Measurements from ENCODE around the gene PPT2.
A peak's percentile ranks its signal among the peaks of the same experiment; 100 is the strongest.
"Not testable (repeated sequence)": the region's sequence is repeated elsewhere in the genome, so short reads cannot be mapped to it uniquely, and the experiment has no call there.

The PPT2 gene

DNA sequence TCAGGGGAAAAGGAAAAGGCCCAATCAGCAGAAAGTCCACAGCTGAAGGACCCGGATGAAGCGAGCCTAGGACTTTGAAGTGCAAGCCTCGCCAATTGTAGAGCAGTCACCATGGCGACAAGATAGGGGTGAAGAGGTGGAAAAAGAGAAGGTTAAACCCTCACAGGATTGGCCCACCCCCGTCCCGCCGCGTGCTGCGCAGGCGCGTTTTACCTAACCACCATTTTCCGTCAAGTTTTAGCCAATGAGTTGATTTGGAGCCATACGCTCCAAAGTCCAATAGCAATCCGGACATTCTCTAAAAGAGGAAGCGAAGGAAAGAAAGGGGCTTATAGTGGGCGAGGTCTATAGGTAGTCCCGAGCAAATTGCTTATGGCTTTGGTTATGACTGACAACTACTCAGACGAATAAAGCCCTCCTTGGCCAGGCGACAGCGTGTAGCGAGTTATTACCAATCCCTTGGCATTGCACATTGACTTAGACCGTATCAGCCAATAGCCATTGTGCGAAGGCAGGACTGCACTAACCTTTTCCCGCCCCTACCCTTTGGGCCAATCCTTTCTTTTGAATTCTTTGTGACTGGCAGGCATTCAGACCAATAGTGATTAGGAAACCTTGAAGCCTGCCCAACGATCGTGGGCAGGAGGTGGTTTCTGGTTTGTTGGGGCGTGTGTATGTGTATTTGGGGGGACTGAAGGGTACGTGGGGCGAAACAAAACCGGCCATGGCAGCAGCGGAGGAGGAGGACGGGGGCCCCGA lies 24.0 kb downstream of the PPT2 start, which contains the start of gene RNF5:
RNF5 (plus strand) TSS at position 618 of the 759 bp plus-strand sequence; CDS start at position 725, 107 bp downstream.
- peak; percentile 96 for DNase-seq

DNA sequence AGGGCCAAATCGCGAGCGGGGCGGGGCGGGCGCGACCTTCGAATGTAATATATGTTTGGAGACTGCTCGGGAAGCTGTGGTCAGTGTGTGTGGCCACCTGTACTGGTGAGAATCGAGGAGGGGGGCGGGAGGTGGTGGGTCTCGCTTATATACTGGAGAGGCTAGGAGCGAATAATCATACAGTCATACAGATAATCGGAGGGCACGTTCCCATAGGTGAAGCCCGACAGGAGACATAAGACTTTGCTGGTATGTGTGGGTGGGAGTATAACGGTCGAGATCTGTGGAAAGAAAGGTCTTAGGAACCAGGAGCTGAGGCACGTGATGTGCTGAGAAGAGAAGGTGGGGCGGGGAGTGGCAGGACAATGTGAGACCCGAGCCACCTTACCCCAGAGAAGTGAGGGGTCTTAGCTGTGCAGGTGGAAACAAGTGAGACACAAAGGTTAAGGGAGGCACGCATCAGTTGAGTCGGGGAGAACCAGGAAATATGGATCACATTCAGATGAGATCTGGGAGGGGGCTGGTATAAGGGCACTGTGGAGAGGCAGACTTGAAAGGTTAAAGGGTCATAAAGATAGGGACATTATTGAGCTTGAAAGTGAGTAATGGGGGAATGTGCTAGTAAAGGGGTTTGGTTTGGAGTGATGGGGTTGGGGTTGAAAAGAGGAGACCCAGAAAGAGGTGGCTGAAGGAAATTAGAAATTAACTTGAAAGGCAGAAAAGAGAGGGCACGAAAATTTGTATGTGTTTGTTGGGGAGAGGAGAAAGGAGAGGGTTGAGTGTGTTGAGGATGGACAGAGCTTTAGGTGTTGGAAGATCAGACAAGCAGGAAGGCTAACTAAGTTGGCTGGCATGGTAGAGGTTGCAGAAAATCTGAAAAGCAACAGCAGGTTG lies 24.9 kb downstream of the PPT2 start:
- no peak for DNase-seq

DNA sequence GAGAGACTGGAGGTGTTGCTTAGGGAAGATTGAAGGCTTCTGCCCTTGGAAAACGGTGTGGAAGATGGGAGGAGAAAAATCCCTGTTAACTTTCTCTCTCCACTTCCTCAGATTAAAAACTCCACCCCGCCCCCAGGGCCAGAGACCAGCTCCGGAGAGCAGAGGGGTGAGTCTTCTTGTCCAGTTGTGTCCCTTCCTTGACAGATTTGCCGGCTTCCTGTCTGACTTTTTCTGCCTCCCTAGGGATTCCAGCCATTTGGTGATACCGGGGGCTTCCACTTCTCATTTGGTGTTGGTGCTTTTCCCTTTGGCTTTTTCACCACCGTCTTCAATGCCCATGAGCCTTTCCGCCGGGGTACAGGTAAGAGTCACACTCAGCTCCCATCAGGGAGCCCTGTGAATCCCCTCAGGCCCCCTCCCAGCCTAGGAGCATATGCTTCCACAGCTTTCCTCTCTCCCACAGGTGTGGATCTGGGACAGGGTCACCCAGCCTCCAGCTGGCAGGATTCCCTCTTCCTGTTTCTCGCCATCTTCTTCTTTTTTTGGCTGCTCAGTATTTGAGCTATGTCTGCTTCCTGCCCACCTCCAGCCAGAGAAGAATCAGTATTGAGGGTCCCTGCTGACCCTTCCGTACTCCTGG lies 25.9 kb downstream of the PPT2 start:
- no peak for DNase-seq

DNA sequence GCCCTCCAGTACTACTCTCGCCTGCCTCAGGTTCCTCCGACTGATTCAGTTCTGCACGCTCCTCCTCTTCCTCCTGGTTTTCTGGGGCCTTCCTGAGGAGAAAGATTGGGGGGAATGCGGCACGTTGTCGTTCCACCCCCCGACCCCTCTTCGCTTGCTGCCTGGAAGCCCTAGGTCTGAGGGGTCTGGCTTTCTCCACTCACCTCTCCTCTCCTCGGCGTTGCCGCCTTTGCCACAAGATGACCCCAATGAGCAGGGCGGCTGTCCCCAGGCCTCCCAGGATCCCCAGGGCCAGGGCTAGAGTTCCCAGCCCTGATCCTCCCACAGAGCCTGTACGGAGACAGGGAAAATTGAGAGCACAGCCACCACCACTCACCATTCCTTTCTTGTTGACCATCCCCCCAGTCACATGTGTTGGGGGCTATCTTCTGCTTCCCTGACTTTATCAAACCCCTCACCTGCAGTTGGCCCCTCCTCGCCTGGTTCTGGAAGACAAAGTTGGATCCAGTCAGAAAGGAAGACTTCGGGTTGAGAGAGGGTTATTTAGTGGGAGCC lies 27.3 kb downstream of the PPT2 start:
- DNase-seq, result no peak

DNA sequence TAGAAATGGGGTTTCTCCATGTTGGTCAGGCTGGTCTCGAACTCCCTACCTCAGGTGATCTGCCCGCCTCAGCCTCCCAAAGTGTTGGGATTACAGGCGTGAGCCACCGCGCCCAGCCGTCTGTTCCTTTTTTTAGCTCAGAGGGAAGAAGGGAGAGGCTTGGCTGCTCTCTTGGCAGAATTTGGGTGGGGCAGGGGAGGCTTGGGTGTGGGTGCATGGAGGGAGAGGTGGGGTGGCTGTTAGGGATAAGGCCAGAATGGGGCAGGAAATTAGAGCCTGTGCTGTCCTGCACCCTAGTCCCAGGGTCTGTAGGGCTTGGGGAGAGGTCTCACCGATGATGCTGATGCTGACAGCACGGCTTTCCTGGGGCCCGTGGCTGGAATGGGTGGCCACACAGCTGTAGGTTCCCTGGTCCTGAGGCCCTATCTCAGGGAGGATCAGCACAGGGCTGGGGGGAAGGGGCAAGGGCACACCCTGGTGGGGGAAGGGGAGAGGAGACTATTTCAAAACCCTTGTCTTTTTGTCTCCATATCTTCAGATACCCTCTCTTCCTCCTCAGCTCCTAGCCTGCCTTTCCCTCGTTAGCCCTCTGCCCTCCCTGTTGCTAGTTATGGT lies 28.1 kb downstream of the PPT2 start:
- DNase-seq, result no peak

DNA sequence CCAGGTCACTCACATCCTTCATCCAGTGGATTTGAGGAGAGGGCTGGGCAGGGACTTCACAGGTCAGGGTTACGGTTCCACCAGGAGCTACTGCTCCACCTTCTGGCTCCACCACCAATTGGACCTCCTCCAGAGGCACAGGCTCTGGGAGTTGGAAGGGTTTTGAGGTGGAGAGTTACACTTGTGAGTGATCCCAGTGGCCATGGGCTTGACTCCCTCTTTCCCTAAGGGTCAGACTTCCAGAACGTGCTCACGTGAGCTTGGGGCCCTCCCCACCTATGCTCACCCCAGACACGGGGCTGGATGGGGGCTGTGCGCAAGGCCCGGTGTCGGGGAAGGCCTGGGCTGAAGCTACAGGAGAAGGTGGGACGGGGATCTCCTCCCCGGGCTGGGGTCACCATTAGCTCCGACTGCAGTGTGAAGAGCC lies 28.6 kb downstream of the PPT2 start:
- no peak for DNase-seq

DNA sequence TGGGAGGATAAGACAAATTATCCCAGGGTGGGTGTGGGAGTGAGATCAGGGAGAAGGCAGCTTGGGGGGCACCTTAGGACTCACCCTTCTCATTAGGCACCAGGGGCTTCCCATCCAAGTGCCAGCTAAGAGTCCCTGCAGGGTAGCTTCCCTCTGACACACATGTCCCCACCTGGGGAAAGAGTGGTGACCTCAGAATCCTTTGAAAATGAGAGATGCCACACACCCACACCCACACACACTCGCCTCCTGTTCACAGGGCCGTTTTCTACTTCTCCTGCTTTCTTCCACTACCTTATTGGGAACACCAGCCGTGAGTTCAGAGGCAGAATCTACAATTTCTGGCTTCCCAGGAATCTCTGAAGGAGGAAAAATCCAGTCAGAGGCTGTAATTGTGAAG lies 29.1 kb downstream of the PPT2 start:
- no peak for DNase-seq

DNA sequence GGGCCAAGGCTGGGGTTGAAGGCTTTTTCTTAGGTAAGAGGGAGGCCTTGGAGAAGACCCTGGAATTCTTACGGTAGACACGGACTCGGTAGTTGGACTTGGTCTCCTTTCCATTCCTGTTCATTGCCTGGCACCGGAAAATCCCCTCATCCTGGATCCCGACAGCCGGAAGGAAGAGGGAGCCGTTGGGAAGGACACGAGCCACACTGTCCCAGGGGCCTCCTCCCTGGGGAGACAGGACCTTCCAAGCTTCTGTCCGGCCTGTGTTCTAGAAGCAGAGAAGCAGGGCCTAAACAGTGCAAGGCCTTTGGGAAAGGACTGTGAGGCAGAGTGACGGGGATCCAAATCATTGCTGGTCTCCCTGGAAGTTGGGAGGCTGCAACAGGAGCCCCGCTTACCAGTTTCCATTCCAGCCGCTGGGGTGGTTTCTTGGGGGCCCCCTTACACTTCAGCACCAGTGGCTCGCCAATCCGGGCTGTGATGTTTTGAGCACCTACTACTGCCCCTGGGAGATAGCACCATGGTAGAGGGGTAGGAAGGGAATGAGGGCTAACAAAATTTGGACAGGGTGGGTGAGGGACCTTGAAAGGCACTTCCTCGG lies 29.6 kb downstream of the PPT2 start:
- no peak for DNase-seq

DNA sequence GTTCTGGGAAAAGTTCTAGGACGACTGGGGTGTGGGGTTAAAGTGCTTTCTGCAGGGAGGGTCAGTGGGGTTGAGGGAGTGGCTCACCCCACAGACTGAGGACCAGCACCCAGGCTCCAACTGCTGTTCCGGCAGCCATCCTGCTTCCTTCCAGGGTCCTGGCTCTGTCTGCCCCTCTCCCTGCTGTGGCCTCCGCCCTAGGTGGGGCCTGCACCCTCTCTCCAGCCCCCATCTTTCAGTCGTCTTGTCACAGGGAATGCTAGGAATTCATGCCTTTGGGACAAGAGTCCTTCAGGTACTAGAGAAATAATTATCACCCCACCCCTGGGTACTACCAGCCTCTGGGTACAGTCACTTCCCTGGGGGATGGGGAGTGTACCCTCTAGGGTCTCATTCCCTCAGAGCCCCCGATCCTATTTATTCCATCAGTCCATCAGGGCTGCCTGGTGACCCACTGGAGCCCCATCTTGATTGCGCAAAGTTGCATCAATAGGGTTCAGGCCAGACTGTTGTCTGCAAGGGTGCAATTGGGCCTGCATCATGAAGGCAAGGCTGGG lies 30.2 kb downstream of the PPT2 start, which contains the start of gene AGER:
AGER (minus strand) TSS at position 170 of the 557 bp plus-strand sequence; CDS start at position 139, 31 bp downstream.
- DNase-seq, result no peak

DNA sequence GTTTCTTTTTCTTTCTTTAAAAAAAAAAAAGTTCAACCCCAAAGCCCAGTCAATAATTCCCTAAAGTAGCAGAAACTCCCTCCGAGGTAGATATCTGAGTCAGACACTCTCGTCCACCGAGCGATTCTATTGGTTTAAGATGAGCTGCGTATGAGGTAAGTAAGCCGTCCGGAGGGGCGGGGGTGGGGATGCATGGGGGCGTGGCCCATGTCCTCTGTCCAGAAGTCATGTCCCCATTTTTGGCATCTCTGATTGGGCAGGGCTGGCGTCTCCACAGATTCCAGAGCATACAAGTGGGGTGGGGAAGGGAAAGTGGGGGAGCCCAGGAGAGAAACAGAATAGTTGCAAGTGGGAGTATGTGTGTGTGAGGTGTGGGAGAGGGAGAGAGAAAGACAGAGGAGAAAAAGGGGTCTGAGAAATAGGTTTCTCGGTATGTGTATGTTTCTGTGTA lies 31.8 kb downstream of the PPT2 start:
- DNase-seq, result peak; percentile 63

DNA sequence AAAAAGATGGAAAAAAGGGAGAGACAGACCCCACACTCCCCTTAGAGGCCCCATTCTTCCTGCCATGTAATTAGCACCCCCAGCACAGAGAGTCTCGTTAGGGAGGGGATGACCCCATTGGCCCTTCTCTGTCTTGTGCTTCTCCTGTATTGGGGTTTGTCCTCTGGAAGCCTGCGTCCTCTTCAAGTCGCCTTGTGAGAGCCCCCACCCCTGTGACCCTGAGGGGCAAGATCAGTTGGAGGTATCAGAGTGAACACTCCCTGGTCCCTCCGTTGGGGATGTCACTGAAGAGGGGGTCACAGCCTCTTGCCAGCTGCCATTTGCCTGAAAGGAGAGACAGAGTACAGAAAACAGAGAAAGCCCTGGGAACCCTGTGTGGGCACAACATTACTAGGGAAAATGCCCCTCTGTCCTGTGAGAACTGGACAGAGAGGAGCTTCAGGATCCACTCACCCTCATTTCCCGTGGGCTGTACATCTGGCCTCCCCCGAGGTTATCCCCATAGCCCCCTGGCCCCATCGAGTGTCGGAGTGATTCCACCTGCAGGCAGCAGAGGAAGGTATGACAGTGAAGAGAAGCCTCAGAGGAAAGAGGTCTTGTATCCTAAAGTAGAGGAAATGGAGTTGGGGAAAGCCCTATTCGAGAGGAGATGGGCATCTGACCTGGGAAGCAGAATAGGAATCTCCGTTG lies 32.4 kb downstream of the PPT2 start:
- DNase-seq, result not testable (repeated sequence)

DNA sequence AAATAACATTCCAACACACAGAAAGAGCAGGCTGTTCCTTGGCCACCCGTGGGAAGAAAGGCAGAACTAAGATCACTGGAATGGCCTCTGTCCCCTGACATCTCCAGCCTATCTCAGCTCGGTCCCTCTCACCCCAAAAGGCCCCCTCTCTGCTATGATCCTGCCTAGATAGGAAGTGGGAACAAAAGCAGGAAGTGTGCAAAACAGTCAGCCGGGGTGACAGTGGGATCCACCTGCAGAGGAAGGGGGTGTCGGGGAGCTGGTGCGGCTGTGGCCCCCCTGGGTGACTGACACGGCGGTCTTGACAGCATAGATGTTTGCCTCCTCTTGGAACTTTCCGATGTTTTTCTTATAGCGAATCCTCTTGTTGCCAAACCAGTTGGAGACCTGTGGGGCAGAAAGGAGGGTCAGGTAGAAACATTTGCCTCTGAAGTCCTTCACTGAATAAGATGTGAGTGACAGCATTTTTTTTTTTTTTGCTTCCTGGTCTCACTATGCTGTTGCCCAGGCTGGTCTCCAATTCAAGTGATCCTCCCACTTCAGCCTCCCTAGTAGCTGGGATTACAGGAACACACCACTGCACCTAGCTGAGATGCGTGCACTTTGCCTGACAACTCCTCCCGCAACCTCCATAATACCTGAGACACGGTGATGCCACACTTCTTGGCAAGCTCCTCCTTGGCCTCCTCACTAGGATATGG lies 33.2 kb downstream of the PPT2 start:
- DNase-seq, result no peak

DNA sequence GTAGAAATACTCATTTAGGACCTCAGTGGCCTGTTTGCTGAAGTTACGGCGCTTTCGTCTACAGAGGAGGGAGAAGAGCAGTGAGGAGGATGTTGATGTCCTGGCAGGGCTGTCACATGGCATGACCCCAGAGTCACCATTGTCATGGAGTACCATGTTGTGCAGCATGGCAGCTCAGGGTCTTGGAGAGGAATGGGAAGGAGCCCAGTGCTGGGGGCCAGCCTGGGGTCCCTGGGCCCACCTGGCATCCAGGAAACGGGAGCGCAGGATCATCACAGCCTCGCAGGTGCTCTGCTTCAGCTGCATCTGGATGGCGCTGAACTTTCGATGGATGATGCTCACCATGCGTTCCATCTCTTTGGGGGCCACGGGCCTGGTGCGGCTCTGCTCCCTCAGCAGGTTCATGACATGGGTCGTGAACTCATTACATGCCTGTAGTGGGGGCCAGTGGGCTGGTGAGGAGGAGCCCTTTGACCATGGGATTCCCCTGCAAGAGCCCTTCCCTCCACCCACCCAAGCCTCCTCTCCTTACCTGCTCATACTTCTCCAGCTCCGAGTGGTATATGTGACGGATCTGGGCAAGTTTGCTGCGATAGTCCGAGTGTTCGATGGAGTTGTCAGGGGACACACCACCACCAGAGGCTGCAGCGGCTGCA lies 33.9 kb downstream of the PPT2 start:
- DNase-seq, result not testable (repeated sequence)

DNA sequence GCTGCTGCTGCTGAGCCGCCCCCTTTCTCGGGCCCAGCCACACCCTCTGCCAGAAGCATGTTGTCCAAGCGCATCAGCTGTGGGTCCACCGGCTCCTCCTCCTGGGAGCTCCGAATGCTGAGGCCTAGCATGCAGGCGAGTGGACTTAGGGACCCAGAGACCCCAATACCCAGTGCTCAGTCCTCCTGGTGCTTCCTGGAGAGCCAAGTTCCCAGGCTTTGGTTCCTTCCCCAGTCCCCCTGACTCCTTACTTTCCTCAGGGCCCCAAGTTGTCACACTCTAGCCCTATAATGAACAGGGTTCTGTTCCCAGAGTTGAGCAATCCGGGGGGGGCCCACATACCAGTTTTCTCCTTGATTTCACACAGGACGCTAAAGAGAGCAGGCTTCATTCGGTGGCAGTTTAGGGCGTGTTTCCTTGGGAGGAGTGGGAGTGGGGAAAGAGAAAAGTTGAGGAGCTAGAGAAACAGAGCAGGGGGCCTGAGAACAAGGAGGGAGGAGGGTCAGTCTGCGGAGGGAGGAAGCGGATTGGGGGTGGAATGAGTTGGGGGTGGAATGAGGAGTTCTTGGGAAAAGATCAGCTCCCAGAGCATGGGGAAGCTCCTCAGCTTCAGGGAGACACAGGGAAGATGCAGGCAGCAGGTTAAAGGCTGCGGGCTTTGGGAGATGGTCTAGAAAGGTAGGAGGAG lies 34.6 kb downstream of the PPT2 start:
- no peak for DNase-seq

DNA sequence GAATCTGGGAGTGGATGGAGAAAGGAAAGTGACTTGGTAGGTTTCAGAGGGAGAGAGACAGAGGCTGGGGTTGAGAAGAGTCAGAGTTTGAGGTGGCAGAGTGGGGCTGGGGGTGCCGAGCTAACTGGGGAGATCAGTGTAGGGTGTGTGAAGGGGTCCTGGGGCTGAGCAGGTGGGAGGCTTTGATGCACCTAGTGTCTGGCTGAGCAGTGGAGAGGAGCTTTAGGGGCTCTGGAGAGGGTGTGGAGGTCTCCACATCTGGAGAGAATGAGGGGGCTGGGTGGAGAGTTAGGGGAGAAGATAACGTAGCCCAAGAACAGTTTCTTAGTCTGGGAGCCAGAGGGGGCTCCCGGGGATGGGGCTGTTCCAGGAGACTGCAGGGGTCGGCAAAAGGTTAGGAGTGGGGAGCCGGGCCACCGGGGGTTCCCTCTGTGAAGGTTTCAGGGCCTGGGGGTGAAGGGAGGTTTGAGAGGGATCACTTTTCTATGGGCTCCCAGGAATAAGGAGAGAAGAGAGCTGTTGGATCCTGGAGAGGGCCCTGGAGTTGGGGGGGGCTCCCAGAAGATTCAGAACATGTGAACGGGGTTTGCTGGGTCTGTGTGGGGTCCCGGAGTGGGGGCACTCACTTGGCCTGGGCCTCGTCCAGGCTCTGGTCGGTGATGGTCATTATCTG lies 35.3 kb downstream of the PPT2 start:
- DNase-seq, result no peak

DNA sequence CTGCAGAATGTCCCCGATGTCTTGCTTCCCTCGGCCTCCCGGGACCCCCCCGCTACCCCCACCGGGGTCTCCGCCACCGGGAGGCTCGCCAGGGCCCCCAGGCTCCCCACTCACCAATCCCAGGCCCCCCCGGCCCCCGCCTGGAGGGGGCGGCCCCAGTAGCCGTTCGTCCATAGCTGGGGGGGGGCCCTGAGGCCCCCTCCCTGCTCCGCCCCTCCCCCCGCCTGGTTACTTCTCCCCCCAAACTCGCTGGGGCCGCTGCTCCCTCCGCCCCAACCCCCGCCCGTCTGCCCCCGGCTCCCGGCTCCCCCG lies 35.8 kb downstream of the PPT2 start:
- DNase-seq, result no peak

DNA sequence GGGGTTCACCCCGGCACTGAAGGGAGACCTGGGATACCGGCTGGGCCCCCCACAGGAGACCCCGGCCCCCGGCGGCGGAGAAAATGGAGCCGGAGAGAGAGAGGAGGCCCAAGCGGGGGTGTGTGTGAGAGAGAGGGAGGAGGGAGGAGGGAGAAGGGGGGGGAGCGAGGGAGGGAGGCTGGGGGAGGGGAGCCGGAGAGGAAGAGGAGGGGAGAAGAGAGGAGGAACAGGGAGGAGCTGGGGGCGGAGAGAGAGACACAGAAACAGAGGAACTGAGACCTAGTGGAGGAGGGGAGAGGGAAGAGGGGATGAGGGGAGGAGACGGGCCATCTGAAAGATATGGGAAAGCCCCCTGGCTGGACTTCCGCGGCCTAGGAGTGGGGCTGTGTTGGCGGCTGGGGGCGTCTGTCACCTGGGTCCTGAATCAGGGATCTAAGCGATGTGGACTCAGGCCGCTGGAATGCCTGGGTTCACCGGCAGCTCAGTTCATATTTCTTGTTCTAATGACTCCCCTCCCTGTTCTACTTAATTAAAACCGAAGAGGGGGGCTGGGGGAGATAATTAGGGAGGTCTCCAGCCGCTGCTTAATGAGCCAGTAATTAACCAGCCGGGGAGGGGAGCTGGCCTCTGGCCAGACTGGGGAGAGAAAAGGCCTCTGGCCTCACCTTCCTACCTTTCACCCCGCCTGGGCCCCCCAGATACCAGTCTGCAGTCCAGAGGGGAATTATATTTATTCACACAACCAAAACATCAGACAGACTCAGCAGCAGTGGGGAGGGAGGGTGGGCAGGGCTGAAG lies 36.3 kb downstream of the PPT2 start, which contains the start of gene PBX2:
PBX2 (minus strand) TSS at position 149 of the 798 bp plus-strand sequence. CDS start 287 bp downstream, outside the sequence.
- peak; percentile 96 for DNase-seq

All from CD4-positive, alpha-beta T cell treated with Interleukin-6 for 4 hours (primary cell).